Cardiac fibroblast (primary cell): Measurements from ENCODE around the gene ANAPC13.

ENCODE experiments used
- DNase-seq, 2 donors: peaks; one replicate each; pipeline versions ENCODE4 v3.0.0 to v3.0.0-alpha.2; 2010; ENCODE audit warnings: low read depth in 2 of 2
- H3K4me3 ChIP-seq, 2 donors: replicated peaks in 1 of 2; 1 replicate in 1 of 2; 2 replicates in 1 of 2; pipeline ENCODE4 v1.5.1; 2011; ENCODE audit warnings: low read depth in 2 of 2, low read length in 2 of 2, mild to moderate bottlenecking in 2 of 2, moderate library complexity in 1 of 2
- CTCF ChIP-seq: IDR thresholded peaks from one replicate; pipeline ENCODE4 v1.5.1; 2011; ENCODE audit warnings: low read depth, mild to moderate bottlenecking, low read length, inconsistent platforms

ANAPC13 gene

DNA sequence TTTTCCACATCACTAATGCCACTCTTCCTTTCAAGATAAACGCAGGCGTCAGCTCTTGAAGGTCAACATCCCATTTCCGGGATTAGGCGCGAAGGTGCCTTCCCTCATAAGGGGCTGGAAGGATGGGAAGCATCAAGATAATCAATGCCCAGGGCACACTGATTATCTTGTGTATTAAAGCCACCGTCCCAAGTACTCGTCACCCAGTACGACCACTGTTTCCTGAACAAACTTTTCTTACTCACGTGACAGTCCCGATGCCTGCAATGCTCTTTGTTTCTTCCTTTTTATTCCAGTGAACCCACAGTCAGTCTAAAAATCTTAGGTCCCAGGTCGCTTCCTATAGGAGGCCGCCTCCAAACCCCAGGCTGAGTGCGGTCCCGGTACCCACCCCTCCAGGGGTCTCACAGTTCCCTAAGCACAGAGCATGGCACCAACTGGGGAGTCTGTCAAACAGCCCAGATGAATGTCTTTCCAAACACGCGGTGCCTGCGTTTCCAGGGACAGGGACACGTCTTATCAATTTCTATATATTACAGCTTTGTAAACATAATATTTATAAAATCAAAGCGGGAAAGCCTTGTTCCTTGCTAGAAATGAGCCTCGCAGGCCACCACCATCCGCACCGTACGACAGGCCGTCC is 589 bp downstream of the ANAPC13 start:
- TF ChIP-seq CTCF = no peak
- peak; percentile 37 to 48 for DNase-seq
- H3K4me3 ChIP-seq = peak overlapping the region; percentile 72 to 77

DNA sequence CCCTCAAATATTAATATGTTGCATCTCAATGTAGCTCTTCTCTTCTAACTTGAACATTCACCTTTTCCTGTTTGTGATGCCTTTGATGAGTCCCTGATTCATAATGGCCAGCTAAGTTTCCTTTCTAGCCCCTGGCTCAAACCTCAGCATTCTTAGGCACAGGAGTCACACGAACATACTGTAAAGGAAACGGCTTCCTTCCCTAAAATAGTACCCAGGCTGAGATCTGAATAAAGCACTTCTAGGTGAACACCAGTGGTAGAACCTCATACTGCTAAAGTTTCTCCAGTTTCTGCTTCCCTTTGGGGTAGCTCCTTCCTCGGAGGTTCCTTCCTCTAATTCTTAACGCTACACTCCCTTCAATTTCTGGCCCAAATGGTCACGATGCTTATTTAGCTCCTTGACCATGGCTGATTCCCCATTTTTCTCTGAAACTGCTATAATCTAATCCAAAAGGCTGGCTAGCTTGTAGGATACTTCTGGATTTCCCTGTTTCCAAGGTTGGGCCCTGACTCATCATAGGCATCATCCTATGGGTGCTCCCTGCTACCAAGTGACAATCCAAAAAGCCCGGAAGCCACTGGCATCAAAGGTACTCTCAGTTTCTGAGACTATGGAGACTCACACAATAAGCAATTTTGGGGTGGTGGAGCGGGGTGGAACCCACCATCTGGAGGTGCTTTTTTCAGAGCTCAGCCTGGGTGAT is 2.4 kb downstream of the ANAPC13 start:
- no peak for TF ChIP-seq CTCF
- peak; percentile 59 to 92 for DNase-seq
- peak overlapping the region in 1 of 2 donors; percentile 9 for H3K4me3 ChIP-seq

DNA sequence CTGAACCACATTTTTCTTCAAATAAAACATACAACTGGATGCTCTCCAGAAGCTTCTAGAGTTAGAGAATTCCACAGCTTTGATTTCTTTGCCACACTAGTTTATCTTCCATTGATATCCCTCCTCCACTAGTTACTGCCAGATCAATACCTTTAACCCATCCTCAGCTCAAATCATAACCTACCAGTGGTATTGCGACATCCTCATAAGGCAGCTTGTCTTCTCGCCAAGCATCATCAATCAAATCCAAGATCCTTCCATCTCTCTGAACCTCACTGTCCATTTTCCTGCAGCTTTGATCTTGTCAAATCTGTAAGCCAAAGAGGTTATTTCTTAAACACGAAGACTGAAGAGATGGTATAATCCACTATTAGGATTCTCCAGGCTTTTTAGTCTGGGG is 3.2 kb downstream of the ANAPC13 start:
- no peak overlapping the region for H3K4me3 ChIP-seq
- no peak for DNase-seq
- no peak for TF ChIP-seq CTCF

- H3K4me3 ChIP-seq = no peak overlapping the region
- DNase-seq = peak in 1 of 2 donors; percentile 42
- TF ChIP-seq CTCF = no peak
These were observed 4.6 kb downstream of the ANAPC13 start for GRCh38 chr3:134481166-134481565.

GRCh38 chr3:134480546-134480945 is 5.2 kb downstream of the ANAPC13 start:
- TF ChIP-seq CTCF = no peak
- no peak overlapping the region for H3K4me3 ChIP-seq
- DNase-seq = no peak

DNA sequence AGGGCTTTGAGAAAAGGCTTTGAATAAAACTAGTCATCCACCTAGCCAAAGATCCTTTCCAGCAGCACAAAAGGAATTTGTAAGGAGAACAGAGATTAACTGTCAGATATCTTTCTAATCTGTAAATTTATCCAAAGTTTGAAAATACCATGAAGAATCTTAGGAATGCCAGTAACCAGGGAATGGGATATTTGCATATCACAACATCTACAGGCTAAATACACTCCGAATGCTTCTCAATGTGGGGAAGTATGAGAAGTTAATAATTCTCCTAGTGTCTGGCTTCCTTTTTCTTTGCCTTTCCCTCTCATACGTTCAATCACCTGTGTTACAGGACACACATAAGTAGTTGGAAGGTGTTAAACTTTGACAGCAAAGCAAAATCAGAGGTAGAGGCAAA is 7.8 kb downstream of the ANAPC13 start:
- H3K4me3 ChIP-seq = no peak overlapping the region
- no peak for DNase-seq
- no peak for TF ChIP-seq CTCF
